Mucosa of rectum (tissue), 2 donors: Measurements from ENCODE around the gene PTS.

Source experiments
- H3K27ac ChIP-seq, 2 donors: one replicate each; pipeline ENCODE4 v1.7.0; 2013; ENCODE audit warnings: inconsistent platforms in 2 of 2, low read depth in 2 of 2, low read length in 2 of 2
- H3K27me3 ChIP-seq, 2 donors: one replicate each; pipeline ENCODE4 v1.7.0; 2013; ENCODE audit warnings: low read length in 2 of 2; ENCODE audit not compliant: control insufficient read depth in 2 of 2, insufficient read depth in 2 of 2
- H3K36me3 ChIP-seq, 2 donors: one replicate each; pipeline ENCODE4 v1.7.0; 2013; ENCODE audit warnings: low read length in 2 of 2; ENCODE audit not compliant: control insufficient read depth in 2 of 2, insufficient read depth in 2 of 2
- H3K4me1 ChIP-seq, 2 donors: one replicate each; pipeline ENCODE4 v1.7.0; 2013; ENCODE audit warnings: low read length in 2 of 2, mild to moderate bottlenecking in 1 of 2; ENCODE audit not compliant: control insufficient read depth in 2 of 2, insufficient read depth in 2 of 2
- H3K4me3 ChIP-seq, 2 donors: one replicate each; pipeline ENCODE4 v1.7.0; 2013; ENCODE audit warnings: low read length in 2 of 2
- H3K9ac ChIP-seq, 2 donors: one replicate each; pipeline ENCODE4 v1.7.0; 2013; ENCODE audit warnings: low read length in 2 of 2, low read depth in 1 of 2, mild to moderate bottlenecking in 1 of 2
- H3K9me3 ChIP-seq, 2 donors: one replicate each; pipeline ENCODE4 v1.7.0; 2013; ENCODE audit warnings: low read length in 2 of 2; ENCODE audit not compliant: control insufficient read depth in 2 of 2
- donor health status: healthy.
- donor health status: Normal muscosa, but diverticular disease.

The PTS gene

GRCh38 chr11:112229746-112230433 is 3.7 kb downstream of the PTS start:
- peak overlapping the region in 1 of 2 donors; percentile 6 for H3K9ac ChIP-seq
- H3K36me3 ChIP-seq, result peaks cover 9 to 18% of the 10 kb centered on the region in 2 donors
- H3K27me3 ChIP-seq, result no peaks in the 10 kb centered on the region
- peak overlapping the region in 1 of 2 donors; percentile 23 for H3K27ac ChIP-seq
- peaks cover 5 to 9% of the 10 kb centered on the region in 2 donors for H3K4me1 ChIP-seq
- no peak overlapping the region for H3K4me3 ChIP-seq
- H3K9me3 ChIP-seq, result no peaks in the 10 kb centered on the region

- peaks cover 16 to 33% of the 10 kb centered on the region in 2 donors for H3K36me3 ChIP-seq
- H3K9ac ChIP-seq, result no peak overlapping the region
- no peak overlapping the region for H3K4me3 ChIP-seq
- no peak overlapping the region for H3K27ac ChIP-seq
- H3K27me3 ChIP-seq, result no peaks in the 10 kb centered on the region
- no peaks in the 10 kb centered on the region for H3K9me3 ChIP-seq
- peaks cover 5 to 7% of the 10 kb centered on the region in 2 donors for H3K4me1 ChIP-seq
Measured at GRCh38 chr11:112231952-112232351, 5.7 kb downstream of the PTS start.

- H3K9ac ChIP-seq, result no peak overlapping the region
- no peak overlapping the region for H3K4me3 ChIP-seq
- no peaks in the 10 kb centered on the region for H3K4me1 ChIP-seq
- peaks cover 17 to 26% of the 10 kb centered on the region in 2 donors for H3K36me3 ChIP-seq
- H3K27me3 ChIP-seq, result no peaks in the 10 kb centered on the region
- no peak overlapping the region for H3K27ac ChIP-seq
- no peaks in the 10 kb centered on the region for H3K9me3 ChIP-seq
Measured at GRCh38 chr11:112235750-112236390, 9.6 kb downstream of the PTS start.

GRCh38 chr11:112237451-112237850 is 11.2 kb downstream of the PTS start:
- Histone ChIP-seq H3K27ac (no peak overlapping the region), H3K9me3 (no peaks in the 10 kb centered on the region), H3K36me3 (peaks cover 17 to 21% of the 10 kb centered on the region in 2 donors), H3K4me3 (no peak overlapping the region), H3K4me1 (no peaks in the 10 kb centered on the region), H3K27me3 (no peaks in the 10 kb centered on the region), H3K9ac (no peak overlapping the region)

GRCh38 chr11:112238041-112238440 is 11.8 kb downstream of the PTS start:
- H3K4me3 ChIP-seq, result no peak overlapping the region
- H3K9me3 ChIP-seq, result no peaks in the 10 kb centered on the region
- H3K4me1 ChIP-seq, result no peaks in the 10 kb centered on the region
- no peak overlapping the region for H3K27ac ChIP-seq
- no peaks in the 10 kb centered on the region for H3K27me3 ChIP-seq
- peaks cover 17 to 21% of the 10 kb centered on the region in 2 donors for H3K36me3 ChIP-seq
- H3K9ac ChIP-seq, result no peak overlapping the region

- Histone ChIP-seq H3K36me3 (peaks cover 10 to 12% of the 10 kb centered on the region in 2 donors), H3K9ac (no peak overlapping the region), H3K27ac (no peak overlapping the region), H3K27me3 (no peaks in the 10 kb centered on the region), H3K9me3 (no peaks in the 10 kb centered on the region), H3K4me3 (no peak overlapping the region), H3K4me1 (no peaks in the 10 kb centered on the region)
Measured at GRCh38 chr11:112241486-112241885, 15.3 kb downstream of the PTS start.

GRCh38 chr11:112247201-112247600 is 21.0 kb downstream of the PTS start:
- Histone ChIP-seq H3K4me3 (no peak overlapping the region), H3K27me3 (no peaks in the 10 kb centered on the region), H3K9me3 (no peaks in the 10 kb centered on the region), H3K9ac (no peak overlapping the region), H3K36me3 (no peaks in the 10 kb centered on the region), H3K4me1 (no peaks in the 10 kb centered on the region), H3K27ac (no peak overlapping the region)

GRCh38 chr11:112248201-112248600 is 22.0 kb downstream of the PTS start:
- Histone ChIP-seq H3K9ac (no peak overlapping the region), H3K4me1 (no peaks in the 10 kb centered on the region), H3K27me3 (no peaks in the 10 kb centered on the region), H3K9me3 (no peaks in the 10 kb centered on the region), H3K4me3 (no peak overlapping the region), H3K27ac (no peak overlapping the region), H3K36me3 (no peaks in the 10 kb centered on the region)

GRCh38 chr11:112249871-112250610 is 23.8 kb downstream of the PTS start:
- no peaks in the 10 kb centered on the region for H3K9me3 ChIP-seq
- no peaks in the 10 kb centered on the region for H3K27me3 ChIP-seq
- no peaks in the 10 kb centered on the region for H3K36me3 ChIP-seq
- H3K4me1 ChIP-seq, result no peaks in the 10 kb centered on the region
- H3K4me3 ChIP-seq, result no peak overlapping the region
- H3K27ac ChIP-seq, result no peak overlapping the region
- H3K9ac ChIP-seq, result no peak overlapping the region

- no peaks in the 10 kb centered on the region for H3K4me1 ChIP-seq
- no peak overlapping the region for H3K27ac ChIP-seq
- no peaks in the 10 kb centered on the region for H3K36me3 ChIP-seq
- H3K9ac ChIP-seq, result no peak overlapping the region
- H3K27me3 ChIP-seq, result no peaks in the 10 kb centered on the region
- H3K4me3 ChIP-seq, result no peak overlapping the region
- no peaks in the 10 kb centered on the region for H3K9me3 ChIP-seq
Measured at GRCh38 chr11:112253605-112254242, 27.5 kb downstream of the PTS start.
